SK-N-SH (cell line): ENCODE results near the gene SRSF12.

Experiments used
- TF ChIP-seq, protein P1 (sequence below): fragments of 200-600 bp; sonication (generic); IDR thresholded peaks from 2 replicates; pipeline ENCODE4 v1.6.1; 2017; ENCODE audit warnings: antibody characterized with exemption, mild to moderate bottlenecking, moderate library complexity
- TF ChIP-seq, protein P2 (sequence below): fragments of 150-350 bp; IDR thresholded peaks from 2 replicates; pipeline ENCODE4 v1.6.1; 2016; ENCODE audit warnings: mild to moderate bottlenecking, low read depth, low read length
- TF ChIP-seq, protein P3 (sequence below): IDR thresholded peaks from 2 replicates; pipeline ENCODE4; 2012
- TF ChIP-seq, protein P4 (sequence below): IDR thresholded peaks from 2 replicates; pipeline ENCODE4 v1.4.0; 2012; ENCODE audit warnings: low read depth, borderline replicate concordance
- TF ChIP-seq, protein P5 (sequence below): IDR thresholded peaks from 2 replicates; pipeline ENCODE4 v1.4.0; 2012; ENCODE audit warnings: low read depth, borderline replicate concordance

DNA sequence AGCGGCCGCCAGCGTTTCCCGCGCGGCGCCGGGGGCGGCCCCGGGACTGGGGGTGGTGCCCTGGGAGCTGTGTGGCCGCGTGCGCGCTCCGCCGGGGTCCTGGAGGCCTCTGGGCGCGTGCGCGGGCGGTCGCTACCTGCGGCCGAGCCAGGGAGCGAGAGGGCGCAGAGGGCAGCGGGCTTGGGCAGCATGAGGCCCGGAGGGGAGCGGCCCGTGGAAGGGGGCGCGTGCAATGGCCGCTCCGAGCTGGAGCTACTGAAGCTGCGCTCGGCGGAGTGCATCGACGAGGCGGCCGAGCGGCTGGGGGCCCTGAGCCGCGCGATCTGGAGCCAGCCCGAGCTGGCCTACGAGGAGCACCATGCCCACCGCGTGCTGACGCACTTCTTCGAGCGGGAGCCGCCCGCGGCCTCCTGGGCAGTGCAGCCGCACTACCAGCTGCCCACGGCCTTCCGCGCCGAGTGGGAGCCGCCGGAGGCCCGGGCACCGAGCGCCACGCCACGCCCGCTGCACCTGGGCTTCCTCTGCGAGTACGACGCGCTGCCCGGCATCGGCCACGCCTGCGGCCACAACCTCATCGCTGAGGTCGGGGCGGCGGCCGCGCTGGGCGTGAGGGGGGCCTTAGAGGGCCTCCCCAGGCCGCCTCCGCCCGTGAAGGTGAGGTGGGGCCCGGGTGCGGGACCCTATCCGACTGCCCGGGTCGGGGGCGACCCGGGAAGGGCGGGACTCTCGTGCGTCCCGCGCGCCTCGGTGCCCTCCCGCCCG, 28.3 kb upstream of the SRSF12 start, which contains the start of gene PM20D2:
- TF ChIP-seq, protein P1, sequence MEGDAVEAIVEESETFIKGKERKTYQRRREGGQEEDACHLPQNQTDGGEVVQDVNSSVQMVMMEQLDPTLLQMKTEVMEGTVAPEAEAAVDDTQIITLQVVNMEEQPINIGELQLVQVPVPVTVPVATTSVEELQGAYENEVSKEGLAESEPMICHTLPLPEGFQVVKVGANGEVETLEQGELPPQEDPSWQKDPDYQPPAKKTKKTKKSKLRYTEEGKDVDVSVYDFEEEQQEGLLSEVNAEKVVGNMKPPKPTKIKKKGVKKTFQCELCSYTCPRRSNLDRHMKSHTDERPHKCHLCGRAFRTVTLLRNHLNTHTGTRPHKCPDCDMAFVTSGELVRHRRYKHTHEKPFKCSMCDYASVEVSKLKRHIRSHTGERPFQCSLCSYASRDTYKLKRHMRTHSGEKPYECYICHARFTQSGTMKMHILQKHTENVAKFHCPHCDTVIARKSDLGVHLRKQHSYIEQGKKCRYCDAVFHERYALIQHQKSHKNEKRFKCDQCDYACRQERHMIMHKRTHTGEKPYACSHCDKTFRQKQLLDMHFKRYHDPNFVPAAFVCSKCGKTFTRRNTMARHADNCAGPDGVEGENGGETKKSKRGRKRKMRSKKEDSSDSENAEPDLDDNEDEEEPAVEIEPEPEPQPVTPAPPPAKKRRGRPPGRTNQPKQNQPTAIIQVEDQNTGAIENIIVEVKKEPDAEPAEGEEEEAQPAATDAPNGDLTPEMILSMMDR, result no peak
- TF ChIP-seq, protein P2, sequence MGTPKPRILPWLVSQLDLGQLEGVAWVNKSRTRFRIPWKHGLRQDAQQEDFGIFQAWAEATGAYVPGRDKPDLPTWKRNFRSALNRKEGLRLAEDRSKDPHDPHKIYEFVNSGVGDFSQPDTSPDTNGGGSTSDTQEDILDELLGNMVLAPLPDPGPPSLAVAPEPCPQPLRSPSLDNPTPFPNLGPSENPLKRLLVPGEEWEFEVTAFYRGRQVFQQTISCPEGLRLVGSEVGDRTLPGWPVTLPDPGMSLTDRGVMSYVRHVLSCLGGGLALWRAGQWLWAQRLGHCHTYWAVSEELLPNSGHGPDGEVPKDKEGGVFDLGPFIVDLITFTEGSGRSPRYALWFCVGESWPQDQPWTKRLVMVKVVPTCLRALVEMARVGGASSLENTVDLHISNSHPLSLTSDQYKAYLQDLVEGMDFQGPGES, result no peak
- TF ChIP-seq, protein P3, sequence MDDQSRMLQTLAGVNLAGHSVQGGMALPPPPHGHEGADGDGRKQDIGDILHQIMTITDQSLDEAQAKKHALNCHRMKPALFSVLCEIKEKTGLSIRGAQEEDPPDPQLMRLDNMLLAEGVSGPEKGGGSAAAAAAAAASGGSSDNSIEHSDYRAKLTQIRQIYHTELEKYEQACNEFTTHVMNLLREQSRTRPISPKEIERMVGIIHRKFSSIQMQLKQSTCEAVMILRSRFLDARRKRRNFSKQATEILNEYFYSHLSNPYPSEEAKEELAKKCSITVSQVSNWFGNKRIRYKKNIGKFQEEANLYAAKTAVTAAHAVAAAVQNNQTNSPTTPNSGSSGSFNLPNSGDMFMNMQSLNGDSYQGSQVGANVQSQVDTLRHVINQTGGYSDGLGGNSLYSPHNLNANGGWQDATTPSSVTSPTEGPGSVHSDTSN, result no peak
- TF ChIP-seq, protein P4, sequence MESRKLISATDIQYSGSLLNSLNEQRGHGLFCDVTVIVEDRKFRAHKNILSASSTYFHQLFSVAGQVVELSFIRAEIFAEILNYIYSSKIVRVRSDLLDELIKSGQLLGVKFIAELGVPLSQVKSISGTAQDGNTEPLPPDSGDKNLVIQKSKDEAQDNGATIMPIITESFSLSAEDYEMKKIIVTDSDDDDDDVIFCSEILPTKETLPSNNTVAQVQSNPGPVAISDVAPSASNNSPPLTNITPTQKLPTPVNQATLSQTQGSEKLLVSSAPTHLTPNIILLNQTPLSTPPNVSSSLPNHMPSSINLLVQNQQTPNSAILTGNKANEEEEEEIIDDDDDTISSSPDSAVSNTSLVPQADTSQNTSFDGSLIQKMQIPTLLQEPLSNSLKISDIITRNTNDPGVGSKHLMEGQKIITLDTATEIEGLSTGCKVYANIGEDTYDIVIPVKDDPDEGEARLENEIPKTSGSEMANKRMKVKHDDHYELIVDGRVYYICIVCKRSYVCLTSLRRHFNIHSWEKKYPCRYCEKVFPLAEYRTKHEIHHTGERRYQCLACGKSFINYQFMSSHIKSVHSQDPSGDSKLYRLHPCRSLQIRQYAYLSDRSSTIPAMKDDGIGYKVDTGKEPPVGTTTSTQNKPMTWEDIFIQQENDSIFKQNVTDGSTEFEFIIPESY, result no peak
- TF ChIP-seq, protein P5, sequence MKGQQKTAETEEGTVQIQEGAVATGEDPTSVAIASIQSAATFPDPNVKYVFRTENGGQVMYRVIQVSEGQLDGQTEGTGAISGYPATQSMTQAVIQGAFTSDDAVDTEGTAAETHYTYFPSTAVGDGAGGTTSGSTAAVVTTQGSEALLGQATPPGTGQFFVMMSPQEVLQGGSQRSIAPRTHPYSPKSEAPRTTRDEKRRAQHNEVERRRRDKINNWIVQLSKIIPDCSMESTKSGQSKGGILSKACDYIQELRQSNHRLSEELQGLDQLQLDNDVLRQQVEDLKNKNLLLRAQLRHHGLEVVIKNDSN, result no peak
